ENCODE results near the gene RCL1. TPM values are rescaled to one million over a fixed set of nuclear protein-coding genes. Genes with fewer than 3 reads are reported as not detected.
"Not testable (repeated sequence)": the region's sequence is repeated elsewhere in the genome, so short reads cannot be mapped to it uniquely, and the experiment has no call there.

Gene RCL1
- total RNA-seq, 1 donor from 2014 or later, result 48.8 TPM

- no peak for DNase-seq (ENCODE audit: low spot score)
- no peak for ATAC-seq
Measured at GRCh38 chr9:4781408-4781807, 11.3 kb upstream of the RCL1 start.

DNA sequence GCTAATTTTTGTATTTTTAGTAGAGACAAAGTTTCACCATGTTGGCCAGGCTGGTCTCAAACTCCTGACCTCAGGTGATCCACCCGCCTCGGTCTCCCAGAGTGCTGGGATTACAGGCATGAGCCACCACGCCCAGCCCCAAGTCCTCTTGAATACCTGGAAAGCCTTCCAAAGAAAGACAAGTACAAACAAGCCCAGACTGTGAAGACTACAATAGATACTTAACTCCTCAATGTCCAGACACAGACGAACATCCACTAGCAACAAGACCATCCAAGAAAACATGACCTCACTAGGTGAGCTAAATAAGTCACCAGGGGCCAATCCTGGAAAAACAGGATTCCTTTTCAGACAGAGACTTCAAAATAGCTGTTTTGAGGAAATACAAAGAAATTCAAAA, 9.6 kb upstream of the RCL1 start:
- DNase-seq (ENCODE audit: low spot score); ATAC-seq: not testable (repeated sequence)

GRCh38 chr9:4784403-4784802, 8.3 kb upstream of the RCL1 start:
- no peak for ATAC-seq
- DNase-seq (ENCODE audit: low spot score), result no peak

DNA sequence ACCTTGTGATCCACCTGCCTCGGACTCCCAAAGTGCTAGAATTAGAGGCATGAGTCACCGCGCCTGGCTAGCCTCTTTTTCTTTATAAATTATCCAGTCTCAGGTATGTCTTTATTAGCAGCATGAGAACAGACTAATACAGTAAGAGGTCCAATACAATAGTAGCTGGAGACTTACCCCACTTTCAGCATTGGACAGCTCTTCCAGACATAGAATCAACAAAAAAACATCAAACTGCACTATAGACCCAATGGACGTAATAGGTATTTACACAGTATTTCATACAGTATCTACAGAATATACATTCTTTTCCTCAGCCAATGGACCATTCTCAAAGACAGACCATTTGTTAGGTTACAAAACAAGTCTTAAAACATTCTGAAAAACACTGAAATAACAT, 6.1 kb upstream of the RCL1 start:
- DNase-seq (ENCODE audit: low spot score) (no peak), ATAC-seq (no peak)

DNA sequence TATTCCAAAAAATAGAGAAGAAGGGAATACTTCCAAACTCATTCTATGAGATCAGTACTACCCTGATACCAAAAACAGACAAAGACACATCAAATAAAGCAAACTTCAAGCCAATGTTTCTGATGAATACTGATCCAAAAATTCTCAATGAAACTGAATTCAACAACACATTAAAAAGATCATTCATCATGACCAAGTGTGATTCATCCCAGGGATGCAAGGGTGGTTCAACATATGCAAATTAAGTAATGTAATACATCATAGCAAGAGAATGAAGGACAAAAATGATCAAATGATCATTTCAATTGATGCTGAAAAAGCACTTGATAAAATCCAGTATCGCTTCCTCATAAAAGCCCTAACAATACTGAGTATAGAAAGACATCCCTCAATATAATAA, 4.9 kb upstream of the RCL1 start:
- ATAC-seq (no peak), DNase-seq (ENCODE audit: low spot score) (no peak)

- DNase-seq (ENCODE audit: low spot score), result no peak
- ATAC-seq, result no peak
Measured at GRCh38 chr9:4788703-4789102, 4.0 kb upstream of the RCL1 start.

DNA sequence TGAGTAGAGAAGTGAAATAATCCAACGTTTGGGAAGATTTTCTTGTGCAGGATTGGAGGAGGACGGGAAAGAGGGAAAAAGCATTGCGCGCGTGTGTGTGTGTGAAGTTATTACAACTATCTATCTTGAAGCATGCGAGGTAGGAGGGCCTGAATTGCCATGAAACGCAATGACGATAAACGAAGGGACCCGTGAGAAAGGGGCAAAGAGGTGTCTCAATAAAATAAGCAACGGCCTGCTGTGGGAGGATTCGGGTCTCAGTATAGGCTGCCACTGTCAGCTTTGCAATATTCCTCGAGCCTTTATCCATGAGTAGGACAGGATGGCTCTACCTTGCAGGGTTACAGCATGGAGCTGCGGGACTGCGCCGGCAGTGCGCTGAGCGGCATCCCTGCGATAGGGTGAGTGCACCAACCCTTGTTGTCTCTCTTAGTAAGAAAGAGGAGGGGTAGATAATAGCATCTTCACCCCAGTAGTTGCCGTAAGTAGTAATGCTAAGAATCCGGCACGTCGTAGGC, 631 bp upstream of the RCL1 start:
- ATAC-seq (peak; percentile 42), DNase-seq (ENCODE audit: low spot score) (no peak)

- no peak for DNase-seq (ENCODE audit: low spot score)
- no peak for ATAC-seq
Measured at GRCh38 chr9:4793459-4794395, 983 bp downstream of the RCL1 start.

- ATAC-seq (no peak), DNase-seq (ENCODE audit: low spot score) (no peak)
Measured at GRCh38 chr9:4794691-4795090, 1.9 kb downstream of the RCL1 start.

- DNase-seq (ENCODE audit: low spot score); ATAC-seq: not testable (repeated sequence)
Measured at GRCh38 chr9:4795108-4795507, 2.4 kb downstream of the RCL1 start.

- ATAC-seq (no peak), DNase-seq (ENCODE audit: low spot score) (no peak)
Measured at GRCh38 chr9:4796530-4796929, 3.8 kb downstream of the RCL1 start.

- ATAC-seq (peak; percentile 17), DNase-seq (ENCODE audit: low spot score) (no peak)
Measured at GRCh38 chr9:4796988-4797853, 4.5 kb downstream of the RCL1 start.

DNA sequence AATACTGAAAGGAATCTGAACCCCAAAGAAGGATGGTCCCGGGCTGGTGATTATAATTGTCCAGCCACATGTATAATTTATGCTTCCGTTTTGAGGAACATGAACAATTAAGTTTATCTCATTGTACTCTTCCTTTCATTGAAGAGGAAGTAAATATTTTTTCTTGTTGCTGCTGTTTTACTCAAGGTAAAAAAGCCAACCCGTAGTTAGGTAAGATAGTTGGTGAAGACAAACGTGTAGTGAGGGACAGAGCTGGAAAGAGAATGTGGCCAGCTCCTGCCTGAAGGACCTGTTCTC, 5.1 kb downstream of the RCL1 start:
- no peak for ATAC-seq
- DNase-seq (ENCODE audit: low spot score), result no peak

DNA sequence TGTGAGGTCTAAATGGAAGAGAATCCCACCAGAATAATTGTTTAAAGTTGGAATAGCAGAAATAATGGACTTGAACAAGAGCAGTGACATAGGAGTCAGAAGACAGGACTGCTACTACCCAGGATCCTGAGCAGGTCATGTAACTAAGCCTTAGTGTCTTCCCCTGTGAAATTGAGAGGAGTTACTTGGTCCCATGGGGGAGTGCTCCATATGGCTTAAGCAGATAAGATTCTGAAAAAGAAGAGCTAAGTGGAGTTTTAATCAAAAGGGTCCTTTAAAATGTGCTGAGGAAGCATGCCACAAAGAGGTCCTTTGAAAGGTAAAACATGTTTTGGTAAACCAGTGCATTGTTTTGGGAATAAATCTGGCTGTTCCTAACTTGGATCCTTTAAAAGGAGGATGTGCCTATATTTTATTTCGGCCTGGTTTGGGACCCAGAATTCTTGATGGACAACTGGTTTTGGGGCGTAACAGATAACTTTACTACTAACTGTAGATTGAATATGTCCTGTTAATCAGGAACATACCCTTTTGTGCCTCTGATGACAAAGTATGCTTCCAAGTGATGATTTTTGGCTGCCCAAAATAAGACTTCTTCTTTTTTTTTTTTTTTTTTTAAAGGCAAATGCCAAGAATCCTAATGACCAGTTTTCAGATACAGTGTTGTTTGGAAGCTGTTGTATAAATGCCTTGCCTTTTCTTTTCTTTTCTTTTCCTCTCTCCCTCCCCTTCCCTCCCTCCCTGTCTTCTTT, 5.7 kb downstream of the RCL1 start:
- ATAC-seq (no peak), DNase-seq (ENCODE audit: low spot score) (no peak)

DNA sequence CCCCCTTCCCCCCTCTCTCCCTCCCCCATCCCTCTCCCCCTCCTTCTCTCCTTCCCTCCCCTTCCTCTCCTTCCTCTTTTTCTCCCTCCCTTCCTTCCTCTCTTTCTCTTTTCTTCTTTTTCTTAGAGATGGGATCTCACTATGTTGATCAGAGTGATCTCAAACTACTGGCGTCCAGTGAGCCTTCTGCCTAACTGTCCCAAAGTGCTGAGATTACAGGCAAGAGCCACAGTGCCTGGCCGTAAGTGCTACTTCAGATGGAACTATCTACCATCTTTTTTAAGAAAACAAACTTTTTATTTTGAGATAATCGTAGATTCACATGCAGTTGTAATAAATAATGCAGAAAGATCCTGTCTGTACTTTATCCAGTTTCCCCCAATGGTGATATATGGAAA, 6.3 kb downstream of the RCL1 start:
- DNase-seq (ENCODE audit: low spot score), result no peak

DNA sequence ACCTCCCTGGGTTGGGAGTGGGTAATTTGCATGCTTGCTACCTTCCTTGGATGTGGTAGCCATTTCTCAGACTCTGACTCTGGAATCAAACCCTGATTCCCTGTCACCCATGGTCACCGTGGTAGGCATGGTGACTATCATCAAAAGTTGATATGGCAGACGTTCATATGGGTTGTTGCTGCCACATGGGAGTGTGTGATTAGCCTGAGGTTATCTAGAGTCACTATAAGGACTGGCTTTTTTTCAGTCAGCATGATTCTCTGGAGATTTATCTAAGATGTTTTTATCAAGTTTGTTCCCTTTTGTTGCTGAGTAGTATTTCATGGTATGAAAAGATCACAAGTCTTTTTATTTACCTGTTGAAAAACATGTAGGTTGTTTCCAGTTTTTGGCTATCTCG, 7.0 kb downstream of the RCL1 start:
- no peak for DNase-seq (ENCODE audit: low spot score)

More for the DNA sequence above, 6.3 kb downstream of the RCL1 start:
- ATAC-seq, result no peak

DNA sequence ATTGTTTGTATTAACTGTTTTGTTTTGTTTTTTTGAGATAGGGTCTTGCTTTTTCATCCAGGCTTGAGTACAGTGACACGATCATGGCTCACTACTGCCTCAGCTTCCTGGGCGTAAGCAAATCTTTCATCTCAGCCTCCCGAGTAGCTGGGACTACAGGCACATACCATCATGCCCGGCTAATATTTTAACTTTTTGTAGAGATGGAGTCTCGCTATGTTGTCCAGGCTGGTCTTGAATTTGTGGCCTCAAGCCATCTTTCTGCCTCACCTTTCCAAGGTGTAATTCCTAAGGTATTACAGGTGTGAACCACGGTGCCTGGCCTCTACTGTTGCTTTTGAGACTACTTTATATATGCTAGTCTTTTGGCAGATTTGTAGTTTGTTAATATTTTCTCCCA, 8.4 kb downstream of the RCL1 start:
- ATAC-seq (no peak), DNase-seq (ENCODE audit: low spot score) (no peak)

More for the DNA sequence above, 7.0 kb downstream of the RCL1 start:
- no peak for ATAC-seq

DNA sequence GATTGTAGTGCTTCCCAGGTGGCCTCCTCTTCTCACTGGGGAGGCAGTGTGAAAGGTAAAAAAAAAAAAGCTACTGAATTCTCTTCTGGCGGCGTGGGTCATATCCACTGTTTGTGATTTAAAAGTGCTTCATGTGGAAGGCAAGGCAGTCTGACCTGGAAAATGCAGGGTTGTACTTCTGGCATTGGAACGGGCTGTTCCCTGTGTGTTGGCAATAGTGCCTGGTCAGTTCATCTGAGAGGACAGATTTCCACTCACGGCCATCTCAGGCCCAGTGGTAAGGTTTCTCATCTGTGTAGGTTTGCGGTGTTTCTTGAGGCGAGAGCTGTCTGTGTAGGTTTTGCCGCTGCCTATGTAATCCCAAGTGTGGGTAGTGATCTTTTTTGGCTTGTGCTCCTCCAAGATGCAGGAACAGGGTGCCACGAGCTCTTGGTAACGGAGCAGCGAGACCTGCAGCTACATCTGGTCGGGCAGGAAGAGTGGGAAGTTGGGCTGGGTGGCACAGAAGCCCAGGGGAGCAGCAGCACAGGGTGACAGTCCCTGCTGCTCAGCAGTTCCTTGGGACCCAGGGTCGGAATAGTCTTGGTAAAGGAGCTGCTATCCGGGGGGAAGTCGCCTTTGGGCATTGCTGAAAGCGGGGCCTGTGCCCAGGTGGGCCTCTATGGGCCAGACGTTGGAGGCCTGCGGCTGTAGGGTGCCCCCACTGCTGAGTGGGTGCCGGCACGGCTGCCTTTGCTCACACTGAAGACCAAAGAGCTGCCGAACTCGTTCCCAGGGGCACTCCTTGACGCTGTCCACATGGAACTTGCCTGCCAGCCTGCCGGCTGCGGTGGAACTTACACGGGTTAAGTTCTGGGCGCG, 11.2 kb downstream of the RCL1 start:
- ATAC-seq, result peak; percentile 91
- DNase-seq (ENCODE audit: low spot score), result peak; percentile 84

GRCh38 chr9:4804531-4805016, 11.8 kb downstream of the RCL1 start:
- DNase-seq (ENCODE audit: low spot score), result no peak
- ATAC-seq, result no peak

All from left lobe of liver (tissue), 2 donors.